Tibial nerve (tissue), 4 donors: ENCODE results near the gene LINC01488. TPM values are rescaled to one million over a fixed set of nuclear protein-coding genes. Genes with fewer than 3 reads are reported as not detected.

Experiments
- DNase-seq, 2 donors: peaks; one replicate each; pipeline ENCODE4 v3.0.0-alpha.2; 2019; ENCODE audit warnings: low spot score in 2 of 2
- H3K27ac ChIP-seq, 4 donors: fragments of 200-600 bp; sonication (generic) in 3 of 4; one replicate each; pipeline ENCODE4 v1.5.1; 2017 to 2019; ENCODE audit warnings: mild to moderate bottlenecking in 1 of 4
- H3K27me3 ChIP-seq, 2 donors: fragments of 200-600 bp; sonication (generic) in 1 of 2; one replicate each; pipeline versions ENCODE4 v1.5.1 to v1.6.0; 2017 to 2019
- H3K36me3 ChIP-seq, 3 donors: fragments of 200-600 bp; sonication (generic); one replicate each; pipeline ENCODE4 v1.5.1; 2018 to 2019
- H3K4me1 ChIP-seq, 4 donors: fragments of 200-600 bp; sonication (generic) in 3 of 4; one replicate each; pipeline ENCODE4 v1.5.1; 2017 to 2019
- H3K4me3 ChIP-seq, 4 donors: fragments of 200-600 bp; sonication (generic) in 3 of 4; one replicate each; pipeline ENCODE4 v1.5.1; 2017 to 2019; ENCODE audit warnings: mild to moderate bottlenecking in 1 of 4, moderate library complexity in 1 of 4
- H3K9me3 ChIP-seq, 4 donors: fragments of 200-600 bp; sonication (generic) in 3 of 4; one replicate each; pipeline ENCODE4 v1.5.1; 2017 to 2019
- CTCF ChIP-seq, 5 experiments: fragments of 200-600 bp in 3 of 5; fragments of 450-650 bp in 2 of 5; sonication (generic) in 3 of 5; IDR thresholded peaks; one replicate each; pipeline ENCODE4 v1.5.1; 2016 to 2019; ENCODE audit warnings: antibody characterized with exemption in 5 of 5, mild to moderate bottlenecking in 3 of 5, moderate library complexity in 2 of 5
- EP300 ChIP-seq, 2 donors: sonication (generic); formaldehyde crosslinking; IDR thresholded peaks; one replicate each; pipeline ENCODE4 v1.6.1; 2017; ENCODE audit warnings: antibody characterized with exemption in 2 of 2, mild to moderate bottlenecking in 1 of 2
- POLR2A ChIP-seq, 2 donors: fragments of 450-650 bp; IDR thresholded peaks; one replicate each; pipeline ENCODE4 v1.6.1; 2017; ENCODE audit warnings: antibody characterized with exemption in 2 of 2, mild to moderate bottlenecking in 2 of 2, moderate library complexity in 2 of 2
- WGBS, 2 donors: methylation state at CpG; one replicate each; pipeline ENCODE4 v1.1.5; 2018; 5-methylcytosine and 5-hydroxymethylcytosine counted together
- total RNA-seq, 4 donors: library from RNA; depleted of rRNA; stranded (reverse); fragments of >200 nt; gene quantifications; one replicate each; pipeline ENCODE4 v1.1.0, GENCODE V29; 2016

LINC01488 gene
- total RNA-seq, 4 donors from 2014 or later: not detected

- H3K27me3 ChIP-seq: no peaks in the 10 kb centered on the region
- H3K9me3 ChIP-seq: peaks cover 0 to 11% (median 0%) of the 10 kb centered on the region in 4 donors
- no peak overlapping the region for H3K4me3 ChIP-seq
- H3K27ac ChIP-seq: peak overlapping the region; percentile 6 to 76 (median 42)
- H3K4me1 ChIP-seq: peaks cover 0 to 28% (median 15%) of the 10 kb centered on the region in 4 donors
- DNase-seq: peak in 1 of 2 donors; percentile 26
- no peaks in the 10 kb centered on the region for H3K36me3 ChIP-seq
- WGBS, 2 donors: 14 to 32% methylated on average over 10 to 12 of the region's 14 CpGs
- TF ChIP-seq POLR2A (IDR thresholded peaks at IDR 0.05): no peak
- peak in 1 of 2 donors; percentile 37 for TF ChIP-seq EP300 (IDR thresholded peaks at IDR 0.05)
- no peak for TF ChIP-seq CTCF (IDR thresholded peaks at IDR 0.05)
Observed at GRCh38 chr11:69463181-69463994, 18.1 kb upstream of the LINC01488 start.

- 78 to 85% methylated on average over 12 to 16 of the region's 16 CpGs for WGBS, 2 donors
- Histone ChIP-seq H3K27me3 (no peaks in the 10 kb centered on the region), H3K9me3 (peaks cover 0 to 11% (median 0%) of the 10 kb centered on the region in 4 donors), H3K27ac (peak overlapping the region in 3 of 4 donors; percentile 24 to 76 (median 60)), H3K4me3 (no peak overlapping the region), H3K36me3 (no peaks in the 10 kb centered on the region), H3K4me1 (peaks cover 0 to 28% (median 15%) of the 10 kb centered on the region in 4 donors)
- no peak for DNase-seq
- TF ChIP-seq EP300 (IDR thresholded peaks at IDR 0.05) (no peak), POLR2A (IDR thresholded peaks at IDR 0.05) (no peak), CTCF (IDR thresholded peaks at IDR 0.05) (no peak)
Observed at GRCh38 chr11:69463995-69464960, 17.2 kb upstream of the LINC01488 start.

GRCh38 chr11:69465236-69466000 lies 16.0 kb upstream of the LINC01488 start:
- TF ChIP-seq CTCF (IDR thresholded peaks at IDR 0.05) (no peak), POLR2A (IDR thresholded peaks at IDR 0.05) (no peak), EP300 (IDR thresholded peaks at IDR 0.05) (no peak)
- 81 to 87% methylated on average over 17 of the region's 17 CpGs for WGBS, 2 donors
- Histone ChIP-seq H3K36me3 (no peaks in the 10 kb centered on the region), H3K4me1 (peaks cover 0 to 32% (median 15%) of the 10 kb centered on the region in 4 donors), H3K9me3 (peaks cover 0 to 10% (median 0%) of the 10 kb centered on the region in 4 donors), H3K4me3 (no peak overlapping the region), H3K27ac (no peak overlapping the region), H3K27me3 (no peaks in the 10 kb centered on the region)
- DNase-seq: no peak

DNA sequence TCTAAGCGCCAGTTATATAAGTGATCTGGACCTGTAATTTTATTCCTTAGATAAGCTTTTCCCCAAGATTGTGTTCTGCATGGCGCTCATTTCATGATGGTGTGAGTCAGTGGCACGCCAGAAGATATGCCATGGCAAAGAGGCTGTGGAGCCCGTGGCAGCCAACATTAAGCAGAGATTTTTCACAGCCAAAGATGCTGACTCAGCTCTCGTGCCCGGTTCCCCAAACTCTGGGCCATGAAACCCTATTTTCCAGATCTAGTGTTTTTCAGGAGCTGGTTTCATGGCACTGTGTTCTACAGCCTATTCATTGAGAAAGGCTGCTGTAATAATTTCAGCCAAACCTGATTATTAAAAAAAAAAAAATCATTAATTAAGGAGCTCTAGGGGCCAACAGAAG lies 15.4 kb upstream of the LINC01488 start:
- WGBS, 2 donors: 78 to 84% methylated on average over 6 of the region's 6 CpGs
- no peak for DNase-seq

More for the DNA sequence above, 15.4 kb upstream of the LINC01488 start:
- no peaks in the 10 kb centered on the region for H3K36me3 ChIP-seq
- H3K9me3 ChIP-seq: peaks cover 0 to 4% (median 0%) of the 10 kb centered on the region in 4 donors
- TF ChIP-seq POLR2A (IDR thresholded peaks at IDR 0.05) (no peak), EP300 (IDR thresholded peaks at IDR 0.05) (no peak), CTCF (IDR thresholded peaks at IDR 0.05) (no peak)
- peaks cover 0 to 37% (median 15%) of the 10 kb centered on the region in 4 donors for H3K4me1 ChIP-seq
- H3K27me3 ChIP-seq: no peaks in the 10 kb centered on the region
- H3K4me3 ChIP-seq: no peak overlapping the region
- H3K27ac ChIP-seq: no peak overlapping the region
